Measurements from ENCODE around the gene NKG7. TPM values are rescaled to one million over a fixed set of nuclear protein-coding genes. Genes with fewer than 3 reads are reported as not detected.

Gene NKG7
- total and polyA plus RNA-seq, 2 experiments from 2014 or later, result not detected

GRCh38 chr19:51341066-51341465, 31.4 kb downstream of the NKG7 start:
- Histone ChIP-seq H3K4me3 (peak overlapping the region; percentile 62), H3K27me3 (ENCODE audit: insufficient read depth) (peaks cover 16% of the 10 kb centered on the region), H2AFZ (no peak overlapping the region), H3K27ac (ENCODE audit: low read depth) (no peak overlapping the region), H3F3A (replicated peaks; ENCODE audit: low read depth) (no peaks in the 10 kb centered on the region), H3K4me2 (peak overlapping the region; percentile 88), H3K36me3 (ENCODE audit: insufficient read depth) (no peaks in the 10 kb centered on the region), H3K79me2 (replicated peaks; ENCODE audit: insufficient read depth) (no peaks in the 10 kb centered on the region), H4K20me1 (replicated peaks; ENCODE audit: insufficient read depth) (no peaks in the 10 kb centered on the region), H3K9me2 (ENCODE audit: insufficient read depth) (no peaks in the 10 kb centered on the region), H3K4me1 (ENCODE audit: insufficient read depth) (peaks cover 24% of the 10 kb centered on the region)
- Mint-ChIP-seq H3K36me3 (ENCODE audit: low read depth) (peaks cover 11% of the 10 kb centered on the region), H3K4me1 (peaks cover 28% of the 10 kb centered on the region), H3K27ac (no peak overlapping the region), H3K4me3 (peak overlapping the region; percentile 65), H3K9me3 (no peaks in the 10 kb centered on the region), H3K27me3 (ENCODE audit: insufficient read depth, low read depth, poor library complexity) (peaks cover 24% of the 10 kb centered on the region)
- no peak for TF ChIP-seq ZNF462 (CRISPR knock-in tag; IDR thresholded peaks at IDR 0.05)
- no peak for TF ChIP-seq REST (IDR thresholded peaks at IDR 0.05; ENCODE audit: unreplicated experiment)
- TF ChIP-seq STAT1 (IDR thresholded peaks at IDR 0.05; ENCODE audit: unreplicated experiment), result no peak
- no peak for TF ChIP-seq EZH2phosphoT487 (IDR thresholded peaks at IDR 0.05; ENCODE audit: unreplicated experiment)
- DNase-seq (ENCODE audit: low spot score) (no peak), ATAC-seq (no peak)
